GM10248 (cell line): ENCODE results near the gene CYP19A1.

Experiments used
- CTCF ChIA-PET: fragments of 300-600 bp; sonication (Branson Sonifier 250); formaldehyde crosslinking; extraction: SDS; loops from one replicate; lab custom pipeline; 2021; ENCODE audit warnings: antibody characterized with exemption; lab: Yijun Ruan, JAX
- POLR2A ChIA-PET: fragments of 350-650 bp; sonication (Branson Sonifier 250); formaldehyde crosslinking; extraction: SDS; loops from one replicate; lab custom pipeline; 2020; ENCODE audit warnings: antibody characterized with exemption; lab: Yijun Ruan, JAX
- DNase-seq: peaks from one replicate; pipeline ENCODE4 v3.0.0; 2012; ENCODE audit errors: extremely low spot score
- CTCF ChIP-seq: IDR thresholded peaks from 2 replicates; pipeline ENCODE4 v1.5.1; 2012; ENCODE audit warnings: mild to moderate bottlenecking, low read depth; ENCODE audit errors: extremely low read depth, missing control alignments, control extremely low read depth

The CYP19A1 gene

GRCh38 chr15:51366920-51367319, 28.5 kb upstream of the CYP19A1 start:
- DNase-seq = no peak
- no peak for TF ChIP-seq CTCF
- POLR2A ChIA-PET = no interaction called here
- CTCF ChIA-PET = no interaction called here

- TF ChIP-seq CTCF = no peak
- CTCF ChIA-PET = interaction anchor here (2.9 kb wide), 1 partner anchor 15 kb away, joined by 11 read pairs; no protein-coding TSS in a partner anchor
- DNase-seq = no peak
- POLR2A ChIA-PET = no interaction called here
These were observed 27.7 kb upstream of the CYP19A1 start for GRCh38 chr15:51366071-51366470.

GRCh38 chr15:51365417-51365816, 27.0 kb upstream of the CYP19A1 start:
- POLR2A ChIA-PET = no interaction called here
- CTCF ChIA-PET = interaction anchor here (1.7 to 2.9 kb wide), 3 partner anchors 15 to 21 kb away, joined by 4 to 11 read pairs (median 7); no protein-coding TSS in a partner anchor
- TF ChIP-seq CTCF = no peak
- DNase-seq = no peak

- ChIA-PET POLR2A (no interaction called here), CTCF (interaction anchor here (1.3 to 2.9 kb wide), 3 partner anchors 16 to 77 kb away, joined by 4 to 11 read pairs (median 7); no protein-coding TSS in a partner anchor)
- no peak for TF ChIP-seq CTCF
- no peak for DNase-seq
These were observed 25.0 kb upstream of the CYP19A1 start for GRCh38 chr15:51363383-51363782.

GRCh38 chr15:51359981-51360380, 21.6 kb upstream of the CYP19A1 start:
- CTCF ChIA-PET = no interaction called here
- POLR2A ChIA-PET = no interaction called here
- no peak for DNase-seq
- no peak for TF ChIP-seq CTCF

GRCh38 chr15:51356983-51357382, 18.6 kb upstream of the CYP19A1 start:
- POLR2A ChIA-PET = no interaction called here
- no peak for DNase-seq
- no peak for TF ChIP-seq CTCF
- CTCF ChIA-PET = no interaction called here

- CTCF ChIA-PET = no interaction called here
These were observed 17.8 kb upstream of the CYP19A1 start for GRCh38 chr15:51356147-51356546.

More at GRCh38 chr15:51356147-51356546, 17.8 kb upstream of the CYP19A1 start:
- no peak for DNase-seq
- TF ChIP-seq CTCF = no peak
- POLR2A ChIA-PET = no interaction called here
